A549 (cell line): ENCODE data around the gene BOLA2B. TPM values are rescaled to one million over a fixed set of nuclear protein-coding genes. Genes with fewer than 3 reads are reported as not detected.
"Not testable (repeated sequence)": the region's sequence is repeated elsewhere in the genome, so short reads cannot be mapped to it uniquely, and the experiment has no call there.

Source experiments
- ATAC-seq, 2 experiments: fragments of 200-7000 bp in 1 of 2; fragments of >200 bp in 1 of 2; cut with Nextera tagmentation in 1 of 2; cut with Tn5 transposase in 1 of 2; 3 replicates each; pipeline versions ENCODE4 v1.8.0 to v1.9.1; 2018 to 2020; ENCODE audit warnings: mild to moderate bottlenecking in 1 of 2, moderate library complexity in 1 of 2
- CTCF ChIA-PET: fragments of 300-600 bp; sonication (Branson Sonifier 250); formaldehyde crosslinking; extraction: SDS; loops from one replicate; lab custom pipeline; 2021; ENCODE audit warnings: antibody characterized with exemption, inconsistent platforms; lab: Yijun Ruan, JAX
- POLR2A ChIA-PET: fragments of 350-600 bp; formaldehyde crosslinking; extraction: SDS; loops from one replicate; lab custom pipeline; 2021; ENCODE audit warnings: antibody characterized with exemption, inconsistent platforms; lab: Yijun Ruan, JAX
- DNase-seq, 2 experiments: peaks; one replicate each; pipeline versions ENCODE4 v3.0.0 to v3.0.0-alpha.2; 2011 to 2016; ENCODE audit warnings: low read depth in 1 of 2, low spot score in 1 of 2
- FAIRE-seq: peaks from 2 replicates; lab custom pipeline; 2011; peaks lifted over from hg19 to GRCh38; lab: Jason Lieb, UNC
- H3K27ac ChIP-seq, 2 experiments: fragments of >200 bp; sonication (Bioruptor Twin); formaldehyde crosslinking; 3 replicates each; pipeline ENCODE4 v1.5.1; 2016 to 2017
- H3K4me1 ChIP-seq: fragments of >200 bp; sonication (Bioruptor Twin); formaldehyde crosslinking; 3 replicates; pipeline ENCODE4 v1.6.1; 2016
- H3K4me2 ChIP-seq: fragments of >200 bp; sonication (Bioruptor Twin); formaldehyde crosslinking; 3 replicates; pipeline ENCODE4 v1.6.1; 2016
- H3K4me3 ChIP-seq: fragments of >200 bp; sonication (Bioruptor Twin); formaldehyde crosslinking; 3 replicates; pipeline ENCODE4 v1.5.1; 2016
- H3K9me3 ChIP-seq: fragments of >200 bp; sonication (Bioruptor Twin); formaldehyde crosslinking; 3 replicates; pipeline ENCODE4 v1.6.1; 2016
- CHD2 ChIP-seq: fragments of 150-350 bp; IDR thresholded peaks from 2 replicates; pipeline ENCODE4 v1.6.1; 2014; ENCODE audit warnings: low read length; ENCODE audit not compliant: partially characterized antibody
- EHMT2 ChIP-seq: fragments of 200-600 bp; sonication (generic); IDR thresholded peaks from 2 replicates; pipeline ENCODE4 v1.6.1; 2016; ENCODE audit warnings: antibody characterized with exemption, low read depth, mild to moderate bottlenecking, moderate library complexity
- EP300 ChIP-seq, 2 experiments: fragments of >200 bp; sonication (Bioruptor Twin); formaldehyde crosslinking; IDR thresholded peaks; 2 replicates in 1 of 2; 3 replicates in 1 of 2; pipeline ENCODE4 v1.6.1; 2016 to 2017
- ESRRA ChIP-seq: fragments of 150-350 bp; IDR thresholded peaks from 2 replicates; pipeline ENCODE4 v1.6.1; 2014; ENCODE audit warnings: mild to moderate bottlenecking, low read length, borderline replicate concordance
- FOSB ChIP-seq: fragments of 250-450 bp; sonication (Bioruptor Pico); IDR thresholded peaks from 2 replicates; pipeline ENCODE4 v1.5.0; 2020; ENCODE audit warnings: mild to moderate bottlenecking, moderate library complexity
- FOSL2 ChIP-seq, 2 experiments: fragments of 450-650 bp in 1 of 2; fragments of >200 bp in 1 of 2; sonication (Bioruptor Twin) in 1 of 2; formaldehyde crosslinking; IDR thresholded peaks; 2 replicates each; pipeline versions ENCODE4 v1.5.0 to v1.6.1; 2016 to 2020; ENCODE audit warnings: mild to moderate bottlenecking in 1 of 2, moderate library complexity in 1 of 2
- GATA3 ChIP-seq: IDR thresholded peaks from 2 replicates; pipeline ENCODE4 v1.6.1; 2012; ENCODE audit warnings: borderline replicate concordance
- HDAC2 ChIP-seq: fragments of 200-600 bp; sonication (generic); IDR thresholded peaks from 2 replicates; pipeline ENCODE4 v1.6.1; 2016
- HOXA7 ChIP-seq: fragments of 250-450 bp; sonication (Bioruptor Pico); IDR thresholded peaks from 2 replicates; pipeline ENCODE4 v1.5.0; 2020; ENCODE audit warnings: mild to moderate bottlenecking, moderate library complexity
- NFE2L2 ChIP-seq: fragments of 150-350 bp; conservative IDR thresholded peaks from 2 replicates; pipeline ENCODE4 v1.6.1; 2014; ENCODE audit warnings: low read length
- NPAS2 ChIP-seq: fragments of 250-450 bp; sonication (Bioruptor Pico); IDR thresholded peaks from 2 replicates; pipeline ENCODE4 v1.8.0; 2022; ENCODE audit warnings: mild to moderate bottlenecking, moderate library complexity, borderline replicate concordance
- NR3C1 ChIP-seq: fragments of >200 bp; sonication (Bioruptor Twin); formaldehyde crosslinking; IDR thresholded peaks from 3 replicates; pipeline ENCODE4 v1.6.1; 2017
- POLR2A ChIP-seq: IDR thresholded peaks from 2 replicates; pipeline ENCODE4 v1.6.1; 2012; ENCODE audit warnings: mild to moderate bottlenecking, low read length
- RCOR1 ChIP-seq: fragments of 150-350 bp; IDR thresholded peaks from 2 replicates; pipeline ENCODE4 v1.6.1; 2014; ENCODE audit warnings: antibody characterized with exemption, low read length, low read depth
- RFX5 ChIP-seq: fragments of 450-650 bp; IDR thresholded peaks from 2 replicates; pipeline ENCODE4 v1.7.1; 2014; ENCODE audit warnings: antibody characterized with exemption, mild to moderate bottlenecking, moderate library complexity
- RNF2 ChIP-seq: fragments of 200-600 bp; sonication (generic); IDR thresholded peaks from 2 replicates; pipeline ENCODE4 v1.6.1; 2016; ENCODE audit warnings: low read depth, mild to moderate bottlenecking, antibody characterized with exemption, moderate library complexity, borderline replicate concordance
- SMC3 ChIP-seq: fragments of >200 bp; sonication (Bioruptor Twin); formaldehyde crosslinking; IDR thresholded peaks from 3 replicates; pipeline ENCODE4 v1.6.1; 2018; ENCODE audit warnings: inconsistent platforms
- ZC3H11A ChIP-seq: fragments of 450-650 bp; IDR thresholded peaks from 2 replicates; pipeline ENCODE4 v1.6.1; 2014; ENCODE audit warnings: antibody characterized with exemption, mild to moderate bottlenecking
- ZSCAN20 ChIP-seq: fragments of 250-450 bp; sonication (Bioruptor Pico); IDR thresholded peaks from 2 replicates; pipeline ENCODE4 v1.8.0; 2022; ENCODE audit warnings: mild to moderate bottlenecking, moderate library complexity
- WGBS: methylation state at CpG from one replicate; pipeline ENCODE4 v1.1.6; 2017; ENCODE audit errors: missing lambda C conversion rate; 5-methylcytosine and 5-hydroxymethylcytosine counted together
- polyA plus RNA-seq, 4 experiments: library from polyadenylated mRNA; depleted of rRNA in 3 of 4; stranded (reverse); fragments of >200 nt; fragmentation: RNase III in 1 of 4; extraction: RNeasy Plus Mini Kit Qiagen cat#74134 plus additional on column Dnase treatment in 1 of 4; gene quantifications; 2 replicates in 3 of 4; 3 replicates in 1 of 4; pipeline ENCODE4 v1.2.3, GENCODE V29; 2011 to 2017
- TF ChIP-seq, protein P1 (sequence below): fragments of 200-600 bp; sonication (generic); IDR thresholded peaks from 2 replicates; pipeline ENCODE4 v1.6.1; 2016; ENCODE audit warnings: antibody characterized with exemption, mild to moderate bottlenecking, moderate library complexity
- TF ChIP-seq, protein P2 (sequence below): fragments of >200 bp; sonication (Bioruptor Twin); formaldehyde crosslinking; IDR thresholded peaks from 3 replicates; pipeline ENCODE4 v1.6.1; 2016
- TF ChIP-seq, protein P3 (sequence below): fragments of 450-650 bp; IDR thresholded peaks from 2 replicates; pipeline ENCODE4 v1.6.1; 2014; ENCODE audit warnings: antibody characterized with exemption

BOLA2B gene
- polyA plus RNA-seq, 2 of the 4 experiments (the other 2 are of a cell fraction), result 43.9 to 244 TPM

DNA sequence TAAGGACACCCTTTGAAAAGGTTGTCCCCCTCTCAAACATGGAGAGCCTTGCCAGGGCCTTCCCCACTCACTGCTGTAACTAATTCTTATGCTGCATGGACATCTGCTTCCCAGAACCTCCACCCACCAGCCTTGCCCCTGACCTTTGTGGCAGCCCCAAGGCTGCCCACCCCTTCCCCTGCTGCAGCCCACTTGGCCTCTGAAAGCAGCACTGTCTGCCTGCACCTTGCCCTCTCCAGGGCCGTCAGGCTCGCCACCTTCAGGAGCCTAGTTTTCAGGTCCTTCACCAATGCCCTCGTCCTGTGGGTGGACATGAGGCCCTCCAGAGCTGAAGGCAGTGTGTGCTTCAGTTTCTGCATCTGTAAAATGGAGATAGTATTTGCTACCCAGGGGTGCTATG is 12.7 kb downstream of the BOLA2B start (continued):
- TF ChIP-seq, protein P1, sequence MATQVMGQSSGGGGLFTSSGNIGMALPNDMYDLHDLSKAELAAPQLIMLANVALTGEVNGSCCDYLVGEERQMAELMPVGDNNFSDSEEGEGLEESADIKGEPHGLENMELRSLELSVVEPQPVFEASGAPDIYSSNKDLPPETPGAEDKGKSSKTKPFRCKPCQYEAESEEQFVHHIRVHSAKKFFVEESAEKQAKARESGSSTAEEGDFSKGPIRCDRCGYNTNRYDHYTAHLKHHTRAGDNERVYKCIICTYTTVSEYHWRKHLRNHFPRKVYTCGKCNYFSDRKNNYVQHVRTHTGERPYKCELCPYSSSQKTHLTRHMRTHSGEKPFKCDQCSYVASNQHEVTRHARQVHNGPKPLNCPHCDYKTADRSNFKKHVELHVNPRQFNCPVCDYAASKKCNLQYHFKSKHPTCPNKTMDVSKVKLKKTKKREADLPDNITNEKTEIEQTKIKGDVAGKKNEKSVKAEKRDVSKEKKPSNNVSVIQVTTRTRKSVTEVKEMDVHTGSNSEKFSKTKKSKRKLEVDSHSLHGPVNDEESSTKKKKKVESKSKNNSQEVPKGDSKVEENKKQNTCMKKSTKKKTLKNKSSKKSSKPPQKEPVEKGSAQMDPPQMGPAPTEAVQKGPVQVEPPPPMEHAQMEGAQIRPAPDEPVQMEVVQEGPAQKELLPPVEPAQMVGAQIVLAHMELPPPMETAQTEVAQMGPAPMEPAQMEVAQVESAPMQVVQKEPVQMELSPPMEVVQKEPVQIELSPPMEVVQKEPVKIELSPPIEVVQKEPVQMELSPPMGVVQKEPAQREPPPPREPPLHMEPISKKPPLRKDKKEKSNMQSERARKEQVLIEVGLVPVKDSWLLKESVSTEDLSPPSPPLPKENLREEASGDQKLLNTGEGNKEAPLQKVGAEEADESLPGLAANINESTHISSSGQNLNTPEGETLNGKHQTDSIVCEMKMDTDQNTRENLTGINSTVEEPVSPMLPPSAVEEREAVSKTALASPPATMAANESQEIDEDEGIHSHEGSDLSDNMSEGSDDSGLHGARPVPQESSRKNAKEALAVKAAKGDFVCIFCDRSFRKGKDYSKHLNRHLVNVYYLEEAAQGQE, result no peak
- no peak for TF ChIP-seq ZSCAN20 (CRISPR knock-in tag)

DNA sequence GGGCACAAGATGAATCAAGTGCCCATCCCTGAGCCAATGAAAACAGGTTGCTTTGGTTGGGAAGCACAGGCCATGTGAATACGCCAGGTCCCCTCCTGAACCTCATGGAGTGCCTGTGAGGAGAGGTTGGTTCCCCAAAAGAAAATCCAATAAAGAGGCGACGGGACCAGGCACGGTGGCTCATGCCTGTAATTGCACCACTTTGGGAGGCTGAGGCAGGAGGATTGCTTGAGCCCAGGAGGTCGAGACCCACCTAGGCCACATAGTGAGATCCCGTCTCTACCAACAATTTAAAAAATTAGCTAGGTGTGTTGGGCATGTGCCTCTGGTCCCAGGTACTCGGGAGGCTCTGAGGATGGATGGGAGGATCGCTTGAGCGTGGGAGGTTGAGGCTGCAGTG is 13.5 kb downstream of the BOLA2B start:
- Histone ChIP-seq H3K9me3 (no peaks in the 10 kb centered on the region), H3K4me1 (peaks cover 7% of the 10 kb centered on the region; the same call in 1 of the 3 replicates), H3K4me2 (no peak overlapping the region), H3K4me3 (no peak overlapping the region), H3K27ac (no peak overlapping the region)
- no peak for ATAC-seq
- TF ChIP-seq, protein P1, result no peak
- TF ChIP-seq NPAS2 (CRISPR knock-in tag) (no peak), HOXA7 (CRISPR knock-in tag) (no peak), ESRRA (no peak), RFX5 (no peak), FOSB (CRISPR knock-in tag) (no peak), EP300 (IDR thresholded peaks at IDR 0.05) (no peak), ZSCAN20 (CRISPR knock-in tag) (no peak), NFE2L2 (no peak), HDAC2 (no peak), NR3C1 (no peak), EHMT2 (no peak), RNF2 (no peak)
- WGBS, result 82% methylated on average over 9 of the region's 9 CpGs
- ChIA-PET POLR2A (no interaction called here), CTCF (interaction anchor here (0.6 to 2.8 kb wide), 3 partner anchors 42 to 87 kb away, joined by 3 to 14 read pairs (median 3); partner anchors contain the start of gene GDPD3)
- no peak for FAIRE-seq
- DNase-seq, result no peak

DNA sequence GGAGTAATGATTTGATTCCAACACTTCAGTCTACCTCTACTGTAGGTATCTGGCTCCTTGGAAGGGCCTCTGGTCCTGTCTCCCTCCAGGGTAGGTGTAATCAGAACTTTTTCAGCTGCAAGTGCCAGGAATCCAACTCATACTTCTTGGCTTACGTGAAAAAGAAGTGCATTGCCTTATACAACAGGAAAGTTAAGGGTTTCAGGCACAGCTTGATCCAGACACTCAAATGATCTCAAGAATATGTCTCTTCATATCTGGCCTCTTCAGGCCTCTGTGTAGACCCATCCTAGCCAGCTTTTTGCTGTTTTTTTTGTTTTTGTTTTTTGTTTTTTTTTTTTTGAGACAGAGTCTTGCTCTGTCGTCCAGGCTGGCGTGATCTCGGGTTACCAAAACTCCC is 14.3 kb downstream of the BOLA2B start:
- no peak overlapping the region for H3K4me3 ChIP-seq
- no peak overlapping the region for H3K4me2 ChIP-seq
- DNase-seq, result no peak
- H3K9me3 ChIP-seq, result no peaks in the 10 kb centered on the region
- 93% methylated on average over 4 of the region's 4 CpGs for WGBS
- TF ChIP-seq ZC3H11A, result no peak
- TF ChIP-seq HOXA7 (CRISPR knock-in tag), result no peak
- TF ChIP-seq SMC3, result no peak
- TF ChIP-seq, protein P2, sequence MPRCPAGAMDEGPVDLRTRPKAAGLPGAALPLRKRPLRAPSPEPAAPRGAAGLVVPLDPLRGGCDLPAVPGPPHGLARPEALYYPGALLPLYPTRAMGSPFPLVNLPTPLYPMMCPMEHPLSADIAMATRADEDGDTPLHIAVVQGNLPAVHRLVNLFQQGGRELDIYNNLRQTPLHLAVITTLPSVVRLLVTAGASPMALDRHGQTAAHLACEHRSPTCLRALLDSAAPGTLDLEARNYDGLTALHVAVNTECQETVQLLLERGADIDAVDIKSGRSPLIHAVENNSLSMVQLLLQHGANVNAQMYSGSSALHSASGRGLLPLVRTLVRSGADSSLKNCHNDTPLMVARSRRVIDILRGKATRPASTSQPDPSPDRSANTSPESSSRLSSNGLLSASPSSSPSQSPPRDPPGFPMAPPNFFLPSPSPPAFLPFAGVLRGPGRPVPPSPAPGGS, result no peak
- TF ChIP-seq NR3C1, result no peak
- no peak for TF ChIP-seq FOSB (CRISPR knock-in tag)
- TF ChIP-seq FOSL2 (IDR thresholded peaks at IDR 0.05), result no peak
- TF ChIP-seq FOSL2 (CRISPR knock-in tag; IDR thresholded peaks at IDR 0.05), result no peak
- TF ChIP-seq HDAC2, result no peak
- no peak for TF ChIP-seq CHD2
- TF ChIP-seq GATA3, result no peak
- TF ChIP-seq, protein P3, sequence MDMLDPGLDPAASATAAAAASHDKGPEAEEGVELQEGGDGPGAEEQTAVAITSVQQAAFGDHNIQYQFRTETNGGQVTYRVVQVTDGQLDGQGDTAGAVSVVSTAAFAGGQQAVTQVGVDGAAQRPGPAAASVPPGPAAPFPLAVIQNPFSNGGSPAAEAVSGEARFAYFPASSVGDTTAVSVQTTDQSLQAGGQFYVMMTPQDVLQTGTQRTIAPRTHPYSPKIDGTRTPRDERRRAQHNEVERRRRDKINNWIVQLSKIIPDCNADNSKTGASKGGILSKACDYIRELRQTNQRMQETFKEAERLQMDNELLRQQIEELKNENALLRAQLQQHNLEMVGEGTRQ, result no peak
- no peak for TF ChIP-seq POLR2A
- no peak for TF ChIP-seq RCOR1
- H3K27ac ChIP-seq, result no peak overlapping the region
- POLR2A ChIA-PET, result no interaction called here
- peaks cover 6% of the 10 kb centered on the region; the same call in 1 of the 3 replicates for H3K4me1 ChIP-seq
- ATAC-seq, result no peak
- FAIRE-seq, result no peak
- CTCF ChIA-PET, result interaction anchor here (1.1 to 2.8 kb wide), 4 partner anchors 8 to 87 kb away, joined by 3 to 14 read pairs (median 9); partner anchors contain the start of genes GDPD3 and TBX6

DNA sequence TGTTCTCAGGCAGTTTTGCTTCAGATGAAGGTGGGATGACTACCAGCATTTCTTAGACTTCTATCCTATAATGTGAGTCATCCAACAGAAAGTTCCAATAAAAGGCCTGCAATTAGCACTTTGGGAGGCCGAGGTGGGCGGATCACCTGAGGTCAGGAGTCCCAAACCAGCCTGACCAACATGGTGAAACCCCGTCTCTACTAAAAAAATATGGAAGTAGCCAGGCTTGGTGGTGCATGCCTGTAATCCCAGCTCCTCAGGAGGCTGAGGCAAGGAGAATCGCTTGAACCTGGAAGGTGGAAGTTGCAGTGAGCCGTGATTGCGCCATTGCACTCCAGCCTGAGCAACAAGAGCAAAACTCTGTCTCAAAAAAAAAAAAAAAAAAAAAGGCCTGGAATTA is 16.6 kb downstream of the BOLA2B start:
- DNase-seq, POLR2A ChIA-PET, H3K9me3 ChIP-seq, CTCF ChIA-PET, H3K4me3 ChIP-seq, H3K4me1 ChIP-seq, ATAC-seq, H3K27ac ChIP-seq, H3K4me2 ChIP-seq, FAIRE-seq: not testable (repeated sequence)
- 89% methylated on average over 6 of the region's 6 CpGs for WGBS
